ENCODE data around the gene UHRF2. TPM values are rescaled to one million over a fixed set of nuclear protein-coding genes. Genes with fewer than 3 reads are reported as not detected.

UHRF2 gene
- total RNA-seq, 1 experiment from 2014 or later, result 40.6 TPM

GRCh38 chr9:6426117-6426516, 13.1 kb downstream of the UHRF2 start (continued):
- TF ChIP-seq EZH2 (IDR thresholded peaks at IDR 0.05), result no peak
- no peak for TF ChIP-seq JUND (IDR thresholded peaks at IDR 0.05)
- TF ChIP-seq CEBPB (IDR thresholded peaks at IDR 0.05; ENCODE audit: low read depth), result no peak
- TF ChIP-seq ELF1 (IDR thresholded peaks at IDR 0.05; ENCODE audit: borderline replicate concordance, low read depth), result no peak
- TF ChIP-seq CTCF (IDR thresholded peaks at IDR 0.05 in 2 of 3, conservative IDR thresholded peaks at IDR 0.05 in 1 of 3; ENCODE audit: borderline replicate concordance in 1 of 3, insufficient read depth in 1 of 3, low read depth in 2 of 3, low read length in 2 of 3), result no peak
- no peak for TF ChIP-seq SIN3A (IDR thresholded peaks at IDR 0.05; ENCODE audit: low read depth)
- TF ChIP-seq SP1 (IDR thresholded peaks at IDR 0.05; ENCODE audit: low read depth), result no peak

GRCh38 chr9:6428940-6429889, 16.2 kb downstream of the UHRF2 start:
- RAD21 ChIA-PET (ENCODE audit: low non-redundant PET in 1 of 2, low total read pairs in 2 of 2, uncharacterized antibody in 2 of 2, unreplicated experiment in 2 of 2), result no interaction called here
- Histone ChIP-seq H3K4me3 (replicated peaks in 1 of 2; ENCODE audit: low read depth in 1 of 2, low read length in 2 of 2) (no peak overlapping the region), H3K79me2 (ENCODE audit: insufficient read depth, low read length) (peaks cover 99% of the 10 kb centered on the region), H3K9me3 (ENCODE audit: control insufficient read depth in 1 of 2, insufficient read depth in 1 of 2, low read depth in 1 of 2, low read length in 2 of 2) (no peaks in the 10 kb centered on the region), H4K20me1 (ENCODE audit: insufficient read depth) (no peaks in the 10 kb centered on the region), H3K27me3 (ENCODE audit: insufficient read depth, low read length) (no peaks in the 10 kb centered on the region), H3K27ac (ENCODE audit: low read depth, low read length) (no peak overlapping the region), H3K4me2 (ENCODE audit: low read length) (no peak overlapping the region), H3K4me1 (ENCODE audit: control insufficient read depth in 1 of 2, insufficient read depth in 2 of 2, low read length in 2 of 2) (no peaks in the 10 kb centered on the region), H3K36me3 (ENCODE audit: control insufficient read depth in 1 of 2, insufficient read depth in 2 of 2, low read length in 2 of 2) (no peaks in the 10 kb centered on the region), H3K9ac (ENCODE audit: low read length) (no peak overlapping the region), H2AFZ (ENCODE audit: low read depth, low read length, poor library complexity, severe bottlenecking) (no peak overlapping the region), H3K9me2 (ENCODE audit: insufficient read depth) (no peaks in the 10 kb centered on the region)
- ATAC-seq (no peak), DNase-seq (ENCODE audit: low read depth, low spot score) (no peak)
- POLR2A ChIA-PET, result no interaction called here
- BruUV-seq (replicated peaks), result no TSS peak
- CTCF ChIA-PET, result no interaction called here
- no peak for TF ChIP-seq MAX (IDR thresholded peaks at IDR 0.05)
- intact Hi-C loops (cut with micrococcal nuclease), result no loop called here
